Mesenteric fat pad (tissue), 1 donor: ENCODE data around the gene LTBP2. TPM values are rescaled to one million over a fixed set of nuclear protein-coding genes. Genes with fewer than 3 reads are reported as not detected.

Experiments
- DNase-seq: peaks from one replicate; pipeline ENCODE4 v3.0.0-alpha.2; 2020; ENCODE audit warnings: low spot score
- long read RNA-seq: library from polyadenylated mRNA; unstranded; transcript quantifications from one replicate; pipeline ENCODE4 v2.0.0, GENCODE V29; 2020
- total RNA-seq: library from RNA; stranded (reverse); fragmentation: NEBNext Ultra II Directional; extraction: Animal tissue kit (Norgen Biotek cat#: 25700); gene quantifications from one replicate; pipeline ENCODE4 v1.2.1, GENCODE V29; 2021
- donor health status: DM: yes; HTN: yes; CAD: no.

The LTBP2 gene
- 58.2 TPM for total RNA-seq
- long read RNA-seq, transcript LTBP2-203 (2 exons, 863 nt) = major isoform, 8 of 53 reads
- long read RNA-seq, partial matches to known transcripts = 33 of 53 reads
- long read RNA-seq, other reads (novel, unspliced or antisense) = 12 of 53 reads

GRCh38 chr14:74611650-74612349, at the start of gene LTBP2:
Gene LTBP2, minus strand, starts transcription at chr14:74612237. Its CDS starts 293 bp downstream, at chr14:74611944.
- DNase-seq = no peak

GRCh38 chr14:74660863-74661262, 48.8 kb upstream of the LTBP2 start:
- no peak for DNase-seq

- no peak for DNase-seq
Observed at GRCh38 chr14:74660167-74660566, 48.1 kb upstream of the LTBP2 start.

GRCh38 chr14:74658535-74659131, 46.6 kb upstream of the LTBP2 start:
- no peak for DNase-seq

GRCh38 chr14:74656964-74657363, 44.9 kb upstream of the LTBP2 start:
- no peak for DNase-seq

GRCh38 chr14:74655599-74656395, 43.8 kb upstream of the LTBP2 start:
- DNase-seq = no peak

GRCh38 chr14:74654931-74655330, 42.9 kb upstream of the LTBP2 start:
- no peak for DNase-seq

GRCh38 chr14:74653386-74654138, 41.5 kb upstream of the LTBP2 start:
- no peak for DNase-seq

GRCh38 chr14:74652541-74652940, 40.5 kb upstream of the LTBP2 start:
- DNase-seq = no peak

- DNase-seq = no peak
Observed at GRCh38 chr14:74650927-74651686, 39.1 kb upstream of the LTBP2 start.

- DNase-seq = no peak
Observed at GRCh38 chr14:74649673-74650072, 37.6 kb upstream of the LTBP2 start.

- no peak for DNase-seq
Observed at GRCh38 chr14:74649167-74649566, 37.1 kb upstream of the LTBP2 start.

GRCh38 chr14:74648601-74649000, 36.6 kb upstream of the LTBP2 start:
- no peak for DNase-seq

- DNase-seq = no peak
Observed at GRCh38 chr14:74647678-74648461, 35.8 kb upstream of the LTBP2 start.

GRCh38 chr14:74647061-74647677, 35.1 kb upstream of the LTBP2 start:
- no peak for DNase-seq

GRCh38 chr14:74645756-74646470, 33.9 kb upstream of the LTBP2 start:
- peak; percentile 55 for DNase-seq

GRCh38 chr14:74645244-74645643, 33.2 kb upstream of the LTBP2 start:
- DNase-seq = no peak

GRCh38 chr14:74641601-74642391, 29.8 kb upstream of the LTBP2 start:
- no peak for DNase-seq
